Endothelial cell of umbilical vein (primary cell): ENCODE data around the gene PROM1. TPM values are rescaled to one million over a fixed set of nuclear protein-coding genes. Genes with fewer than 3 reads are reported as not detected.

Source experiments
- BruUV-seq: library from RNA; stranded (reverse); fragments of 400-500 nt; replicated peaks from 2 replicates; lab custom pipeline; 2021; lab: Mats Ljungman, UMichigan
- CTCF ChIA-PET: fragments of 300-600, 350-600 bp; sonication (Branson Sonifier 250); formaldehyde crosslinking; loops from one replicate; lab custom pipeline; 2021; ENCODE audit warnings: antibody characterized with exemption, inconsistent platforms; lab: Charles Lee
- POLR2A ChIA-PET: fragments of 300-600, 350-600 bp; sonication (Branson Sonifier 250); formaldehyde crosslinking; loops from one replicate; lab custom pipeline; 2021; ENCODE audit warnings: antibody characterized with exemption, inconsistent platforms; lab: Charles Lee
- DNase-seq: peaks from one replicate; pipeline ENCODE4 v3.0.0-alpha.2; 2011; ENCODE audit warnings: low read depth, low spot score
- FAIRE-seq: peaks from 2 replicates; lab custom pipeline; 2011; peaks lifted over from hg19 to GRCh38; lab: Jason Lieb, UNC
- H2AFZ ChIP-seq: 2 replicates; pipeline ENCODE4 v1.6.0; 2012; ENCODE audit warnings: low read depth, low read length, control low read depth, inconsistent platforms
- H3K27ac ChIP-seq: 2 replicates; pipeline ENCODE4 v1.5.1; 2011; ENCODE audit warnings: low read depth, mild to moderate bottlenecking, control low read depth, low read length, moderate library complexity; ENCODE audit not compliant: insufficient read depth
- H3K27me3 ChIP-seq, 2 experiments: 2 replicates each; pipeline versions ENCODE4 v1.6.0 to v1.6.1; 2011; ENCODE audit warnings: low read length in 2 of 2, mixed read lengths in 1 of 2; ENCODE audit not compliant: control insufficient read depth in 2 of 2, insufficient read depth in 2 of 2
- H3K36me3 ChIP-seq, 2 experiments: 2 replicates in 1 of 2; 3 replicates in 1 of 2; pipeline ENCODE4 v1.5.1; 2011; ENCODE audit warnings: low read length in 2 of 2, mild to moderate bottlenecking in 1 of 2, moderate library complexity in 1 of 2; ENCODE audit not compliant: control insufficient read depth in 2 of 2, insufficient read depth in 2 of 2; ENCODE audit errors: extremely low read depth in 1 of 2
- H3K4me1 ChIP-seq: 3 replicates; pipeline ENCODE4 v1.5.1; 2011; ENCODE audit warnings: mild to moderate bottlenecking, low read length; ENCODE audit not compliant: control insufficient read depth, insufficient read depth; ENCODE audit errors: extremely low read depth
- H3K4me2 ChIP-seq: 2 replicates; pipeline ENCODE4 v1.6.1; 2011; ENCODE audit warnings: low read length, control low read depth, mixed read lengths; ENCODE audit not compliant: insufficient read depth
- H3K4me3 ChIP-seq, 3 experiments: fragments of 200-600 bp in 1 of 3; sonication (generic), shearing (Covaris generic) in 1 of 3; replicated peaks in 1 of 3; 2 replicates each; pipeline ENCODE4 v1.5.1; 2011 to 2016; ENCODE audit warnings: control low read depth in 3 of 3, low read length in 3 of 3, mild to moderate bottlenecking in 2 of 3, inconsistent platforms in 1 of 3, low read depth in 1 of 3, moderate library complexity in 1 of 3; ENCODE audit not compliant: insufficient read depth in 1 of 3
- H3K79me2 ChIP-seq: 2 replicates; pipeline ENCODE4 v1.6.0; 2012; ENCODE audit warnings: low read length, inconsistent platforms; ENCODE audit not compliant: control insufficient read depth, insufficient read depth
- H3K9ac ChIP-seq: replicated peaks from 2 replicates; pipeline ENCODE3; 2011; ENCODE audit warnings: low read length, control low read depth; ENCODE audit not compliant: insufficient read depth; ENCODE audit errors: extremely low read depth
- H3K9me1 ChIP-seq: replicated peaks from 3 replicates; pipeline ENCODE4 v1.6.0; 2011; ENCODE audit warnings: mild to moderate bottlenecking, low read length; ENCODE audit not compliant: control insufficient read depth, insufficient read depth; ENCODE audit errors: extremely low read depth
- H3K9me3 ChIP-seq: replicated peaks from 2 replicates; pipeline ENCODE4 v1.5.1; 2012; ENCODE audit warnings: low read length, inconsistent platforms; ENCODE audit not compliant: control insufficient read depth, insufficient read depth
- H4K20me1 ChIP-seq: replicated peaks from 2 replicates; pipeline ENCODE3; 2011; ENCODE audit warnings: mild to moderate bottlenecking, low read length; ENCODE audit not compliant: control insufficient read depth, insufficient read depth; ENCODE audit errors: extremely low read depth
- CTCF ChIP-seq, 2 donors: IDR thresholded peaks; 1 replicate in 1 of 2; 2 replicates in 1 of 2; pipeline ENCODE4 v1.5.1; 2011; ENCODE audit warnings: low read length in 2 of 2, mild to moderate bottlenecking in 2 of 2, moderate library complexity in 2 of 2, control low read depth in 1 of 2, inconsistent platforms in 1 of 2, low read depth in 1 of 2; ENCODE audit not compliant: insufficient read depth in 1 of 2; ENCODE audit errors: extremely low read depth in 1 of 2
- EZH2 ChIP-seq: IDR thresholded peaks from 2 replicates; pipeline ENCODE4 v1.6.1; 2012; ENCODE audit warnings: borderline replicate concordance, low read depth, mild to moderate bottlenecking, moderate library complexity, low read length, inconsistent platforms; ENCODE audit not compliant: severe bottlenecking
- JUN ChIP-seq: IDR thresholded peaks from 2 replicates; pipeline ENCODE4 v1.6.1; 2011; ENCODE audit warnings: borderline replicate concordance, low read depth; ENCODE audit not compliant: insufficient read length, insufficient read depth
- MYC ChIP-seq: IDR thresholded peaks from one replicate; pipeline ENCODE4 v1.6.1; 2011; ENCODE audit warnings: mild to moderate bottlenecking, low read depth, low read length
- POLR2A ChIP-seq: IDR thresholded peaks from 2 replicates; pipeline ENCODE4 v1.6.1; 2012; ENCODE audit warnings: low read depth, mild to moderate bottlenecking, control low read depth, low read length
- dilution Hi-C: fragments of 300-500 bp; cut with MboI; formaldehyde crosslinking; loops from one replicate; pipeline ENCODE4 v1.15.0; 2019; ENCODE audit warnings: low sequenced_read_pairs; ENCODE audit not compliant: extremely low pct_ligation_motif_present
- intact Hi-C: fragments of 100-400 bp; cut with micrococcal nuclease; formaldehyde crosslinking; loops from one replicate; pipeline ENCODE4 v1.10.0; 2022
- polyA plus RNA-seq, 4 experiments: library from polyadenylated mRNA; depleted of rRNA in 3 of 4; stranded (reverse) in 3 of 4; unstranded in 1 of 4; fragments of >200 nt; gene quantifications; 2 replicates each; pipeline versions ENCODE4 v1.2.1 to v1.2.3, GENCODE V29; 2011 to 2012; ENCODE audit warnings: missing spikeins in 1 of 4
- total RNA-seq: library from RNA; stranded (reverse); gene quantifications from 2 replicates; pipeline ENCODE4 v1.2.3, GENCODE V29; 2021
- TF ChIP-seq, protein P1 (sequence below): IDR thresholded peaks from 2 replicates; pipeline ENCODE4 v1.6.1; 2011; ENCODE audit not compliant: insufficient read depth, insufficient read length

The PROM1 gene
- total and polyA plus RNA-seq, 2 donors (not counting 3 experiments of a cell fraction or from before 2014, with no cell fraction given), result 0.36 to 1.7 TPM

DNA sequence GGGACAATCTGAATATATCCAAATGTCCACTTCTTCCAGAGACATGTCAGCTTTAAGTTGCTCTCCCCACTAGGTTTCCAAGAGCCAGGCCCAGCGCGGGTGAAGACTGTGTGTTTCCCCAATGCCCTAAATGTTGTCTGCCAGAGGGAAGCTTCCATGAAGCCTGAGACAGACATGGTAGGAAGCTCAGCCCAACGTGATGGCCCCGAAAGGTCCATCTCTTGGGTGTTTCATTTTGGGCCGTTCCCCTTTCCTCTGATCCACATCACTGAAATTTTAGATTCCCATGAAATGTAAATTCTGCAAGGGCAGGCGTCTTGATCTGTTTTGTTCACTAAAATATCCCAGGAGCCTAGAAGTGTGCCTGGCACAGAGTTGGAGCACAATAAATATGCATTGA is 25.4 kb upstream of the PROM1 start:
- no peaks in the 10 kb centered on the region for H3K79me2 ChIP-seq
- POLR2A ChIA-PET, result no interaction called here
- no peak for TF ChIP-seq EZH2

DNA sequence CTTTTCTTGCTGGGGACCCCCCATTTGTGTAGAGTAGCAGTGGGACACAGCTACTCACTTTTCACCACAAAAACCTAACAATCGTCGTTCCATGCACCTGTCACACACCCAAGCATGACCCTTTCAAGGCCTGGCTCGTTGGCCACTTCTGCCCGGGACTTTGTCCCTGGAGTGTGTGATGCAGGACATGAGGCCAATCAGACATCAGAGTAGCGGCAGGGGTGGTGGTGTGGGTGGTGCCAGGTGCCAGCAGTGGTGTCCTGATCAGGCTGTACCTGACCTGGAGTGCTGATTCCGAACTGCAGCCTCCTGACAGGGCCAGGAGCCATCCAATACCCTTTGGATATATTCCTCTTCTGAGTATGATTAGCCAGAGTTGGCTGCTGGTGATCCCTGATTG is 23.1 kb upstream of the PROM1 start:
- H3K9me1 ChIP-seq, result no peaks in the 10 kb centered on the region
- FAIRE-seq, result no peak
- DNase-seq, result no peak
- H3K36me3 ChIP-seq, result no peaks in the 10 kb centered on the region
- TF ChIP-seq, protein P1, sequence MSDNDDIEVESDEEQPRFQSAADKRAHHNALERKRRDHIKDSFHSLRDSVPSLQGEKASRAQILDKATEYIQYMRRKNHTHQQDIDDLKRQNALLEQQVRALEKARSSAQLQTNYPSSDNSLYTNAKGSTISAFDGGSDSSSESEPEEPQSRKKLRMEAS, result no peak
- TF ChIP-seq MYC (no peak), POLR2A (no peak), JUN (no peak), CTCF (IDR thresholded peaks at IDR 0.05; ENCODE audit: extremely low read depth in 1 of 2, insufficient read depth in 1 of 2, low read depth in 1 of 2, low read length in 2 of 2) (no peak), EZH2 (no peak)
- H3K79me2 ChIP-seq, result no peaks in the 10 kb centered on the region
- dilution Hi-C loops (no loop called here), intact Hi-C loops (no loop called here)
- H3K27me3 ChIP-seq, result no peaks in the 10 kb centered on the region
- H4K20me1 ChIP-seq, result no peaks in the 10 kb centered on the region
- ChIA-PET POLR2A (no interaction called here), CTCF (no interaction called here)
- H3K4me1 ChIP-seq, result no peaks in the 10 kb centered on the region
- H3K4me2 ChIP-seq, result no peak overlapping the region
- H2AFZ ChIP-seq, result no peak overlapping the region
- H3K9ac ChIP-seq, result no peak overlapping the region
- no TSS peak for BruUV-seq
- H3K4me3 ChIP-seq, result no peak overlapping the region
- H3K9me3 ChIP-seq, result no peaks in the 10 kb centered on the region
- H3K27ac ChIP-seq, result no peak overlapping the region

More for the DNA sequence above, 25.4 kb upstream of the PROM1 start:
- FAIRE-seq (no peak), DNase-seq (no peak)
- no peaks in the 10 kb centered on the region for H4K20me1 ChIP-seq
- no TSS peak for BruUV-seq
- no peak overlapping the region for H3K4me2 ChIP-seq
- CTCF ChIA-PET, result no interaction called here
- no peaks in the 10 kb centered on the region for H3K9me1 ChIP-seq
- no peak overlapping the region for H3K4me3 ChIP-seq
- dilution Hi-C loops, result no loop called here
- H2AFZ ChIP-seq, result no peak overlapping the region
- no peaks in the 10 kb centered on the region for H3K36me3 ChIP-seq
- H3K27me3 ChIP-seq, result no peaks in the 10 kb centered on the region
- no peak overlapping the region for H3K9ac ChIP-seq
- H3K27ac ChIP-seq, result no peak overlapping the region
- H3K4me1 ChIP-seq, result no peaks in the 10 kb centered on the region
- no peaks in the 10 kb centered on the region for H3K9me3 ChIP-seq
- intact Hi-C loops, result no loop called here
